T-helper 1 cell treated with Interleukin-12 subunit alpha and Interleukin-12 subunit beta and Interleukin-4 antibody, amounts not matched to agents 30 ng/mL and 1 ng/mL, for 36 hours (primary cell): ENCODE measurements around the gene BICD1. TPM values are rescaled to one million over a fixed set of nuclear protein-coding genes. Genes with fewer than 3 reads are reported as not detected.

Experiments
- intact Hi-C: fragments of 100-400 bp; cut with micrococcal nuclease; formaldehyde crosslinking; loops from one replicate; pipeline ENCODE4 v1.15.1; 2024
- total RNA-seq: library from RNA; stranded (reverse); gene quantifications from 2 replicates; pipeline ENCODE4 v1.2.3, GENCODE V29; 2022

Gene BICD1
- total RNA-seq, 1 donor from 2014 or later, result 20.8 TPM

DNA sequence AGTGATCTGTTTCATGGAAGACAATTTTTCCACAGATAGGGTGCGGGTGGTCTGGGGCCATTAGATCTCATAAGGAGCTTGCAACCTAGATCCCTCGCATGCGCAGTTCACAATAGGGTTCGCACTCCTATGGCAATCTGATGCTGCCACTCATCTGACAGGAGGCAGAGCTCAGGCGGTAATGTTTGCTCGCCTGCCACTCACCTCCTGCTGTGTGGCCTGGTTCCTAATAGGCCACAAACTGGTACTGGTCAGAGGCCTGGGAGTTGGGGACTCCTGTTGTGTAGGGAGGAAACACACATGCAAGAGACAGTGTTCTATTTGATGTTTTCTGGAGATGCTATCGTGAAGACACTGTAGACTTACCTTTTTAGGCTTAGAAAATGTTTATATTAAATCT, 215.7 kb downstream of the BICD1 start:
- intact Hi-C loops, result no loop called here

DNA sequence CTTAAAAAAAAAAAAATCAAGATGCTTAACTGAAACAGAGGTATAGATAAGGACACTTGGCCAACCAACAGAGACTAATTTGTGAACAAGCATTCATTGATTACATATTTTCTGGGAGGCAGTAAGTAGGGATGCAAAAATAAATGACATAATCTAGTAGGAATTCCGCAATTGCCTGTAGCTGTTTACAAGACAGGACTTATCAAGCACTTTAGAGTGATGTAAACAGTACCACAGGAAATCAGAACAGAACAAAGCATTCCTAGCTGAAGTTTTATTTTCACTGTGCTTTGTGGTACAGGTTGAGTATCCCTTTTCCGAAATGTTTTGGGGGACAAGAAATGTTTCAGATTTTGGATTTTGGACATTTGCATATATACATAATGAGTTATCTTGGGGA, 224.5 kb downstream of the BICD1 start:
- intact Hi-C loops, result no loop called here

DNA sequence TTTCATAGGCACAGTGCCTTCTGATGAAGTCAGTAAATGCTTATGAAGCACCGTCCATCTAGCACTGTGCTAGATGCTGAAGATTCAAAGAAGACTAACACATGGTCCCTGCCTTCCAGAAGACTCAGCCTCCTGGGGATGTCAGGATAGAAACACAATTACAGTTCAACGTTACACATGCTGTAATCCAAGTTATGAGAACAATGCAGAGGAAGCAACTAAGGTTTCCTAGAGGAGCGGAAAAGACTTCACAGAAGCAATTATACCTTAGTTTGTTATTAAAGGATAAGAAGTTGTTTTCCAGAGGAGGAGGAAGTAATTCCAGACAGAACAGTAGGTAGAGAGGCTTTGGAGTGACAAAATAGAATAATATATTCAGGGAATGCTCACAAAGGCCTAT, 225.8 kb downstream of the BICD1 start:
- intact Hi-C loops, result no loop called here

DNA sequence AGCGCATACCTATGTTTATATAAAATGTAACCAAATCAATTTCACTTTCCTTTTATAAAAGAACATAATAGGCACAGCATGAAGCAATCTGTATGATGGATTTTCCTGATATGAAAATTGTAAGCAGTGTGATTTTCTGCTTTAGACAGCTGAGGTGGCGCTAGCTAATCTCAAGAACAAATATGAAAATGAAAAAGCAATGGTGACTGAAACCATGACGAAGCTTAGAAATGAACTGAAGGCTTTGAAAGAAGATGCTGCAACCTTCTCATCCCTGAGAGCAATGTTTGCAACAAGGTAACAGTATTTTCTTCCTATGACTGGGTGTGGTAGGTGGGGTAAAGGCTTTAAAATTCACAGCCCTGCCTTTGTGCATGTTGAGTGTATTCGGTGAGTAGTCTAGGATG, 227.7 kb downstream of the BICD1 start:
- intact Hi-C loops, result no loop called here

DNA sequence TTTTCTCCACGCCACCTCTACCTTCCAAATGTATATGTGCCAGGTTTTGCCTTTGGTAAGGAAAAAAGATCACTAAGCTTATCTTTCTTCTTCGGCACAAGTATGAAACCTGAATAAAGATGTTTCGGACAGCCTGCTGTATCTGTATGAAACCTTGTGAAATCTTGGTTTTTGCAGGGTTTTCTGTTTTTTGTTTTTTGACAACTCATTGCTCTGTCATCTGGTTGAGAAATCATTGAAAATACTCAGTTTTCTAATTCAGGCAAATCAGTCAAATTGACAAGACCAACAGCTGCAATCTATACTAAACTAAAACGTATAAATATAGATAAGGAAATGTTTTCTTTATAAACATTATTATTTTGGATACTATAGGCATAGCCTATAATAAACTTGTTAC, 229.6 kb downstream of the BICD1 start:
- intact Hi-C loops, result no loop called here

DNA sequence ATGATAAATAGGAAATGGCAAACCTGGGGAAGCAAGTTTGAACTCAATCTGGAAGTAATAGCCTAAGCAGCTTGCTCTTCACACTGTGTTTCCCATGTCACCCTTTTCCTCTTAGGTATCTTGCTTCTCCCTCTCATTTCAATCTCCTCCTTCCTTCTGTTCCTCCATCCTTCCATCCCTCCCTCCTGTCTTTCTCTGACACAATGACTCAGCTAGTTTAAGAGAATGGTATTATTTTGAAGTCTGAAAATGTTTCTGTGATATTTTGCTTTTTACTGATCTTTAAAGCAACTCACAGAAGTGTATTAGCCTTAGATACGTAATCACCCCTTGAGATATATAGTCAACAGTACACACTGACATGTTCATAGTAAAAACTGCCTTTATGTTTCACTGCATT, 236.8 kb downstream of the BICD1 start:
- intact Hi-C loops, result no loop called here

DNA sequence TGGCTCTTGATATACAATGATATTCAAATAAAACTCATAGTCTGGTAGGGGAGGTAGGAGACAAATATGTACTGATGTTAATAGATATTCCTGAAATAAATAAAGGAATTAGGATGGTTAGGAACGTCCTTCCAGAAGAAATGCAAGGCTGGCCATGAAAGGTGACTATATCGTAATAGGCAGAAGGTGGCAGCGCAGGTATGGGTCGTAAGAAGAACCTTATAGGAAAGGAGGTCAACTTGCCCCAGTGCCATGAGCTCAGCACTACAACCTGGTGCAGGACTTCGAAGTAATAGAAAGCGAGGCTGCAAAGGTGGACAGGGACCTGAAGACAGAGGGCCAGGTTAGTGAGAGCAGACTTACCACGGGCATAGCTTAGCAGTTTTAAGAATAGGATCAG, 237.4 kb downstream of the BICD1 start:
- intact Hi-C loops, result no loop called here

DNA sequence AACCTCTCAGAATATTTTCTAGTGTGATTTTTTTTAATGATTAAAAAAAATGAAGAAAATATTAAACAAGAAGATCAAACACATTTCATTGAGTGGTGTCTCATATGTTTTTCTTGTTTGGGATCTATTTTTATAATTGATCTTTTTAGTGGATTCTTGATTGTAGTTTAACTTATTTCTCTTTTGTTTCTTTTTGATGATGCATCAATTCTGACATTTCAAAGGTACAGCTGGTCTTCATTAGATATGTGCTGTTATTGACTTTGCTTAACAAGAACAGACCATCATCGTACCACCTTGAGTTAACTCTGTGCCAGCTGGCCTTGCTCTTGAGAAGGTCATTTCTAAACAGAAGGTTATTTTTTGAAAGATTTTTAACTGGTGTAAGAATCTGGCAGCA, 246.9 kb downstream of the BICD1 start:
- intact Hi-C loops, result no loop called here

DNA sequence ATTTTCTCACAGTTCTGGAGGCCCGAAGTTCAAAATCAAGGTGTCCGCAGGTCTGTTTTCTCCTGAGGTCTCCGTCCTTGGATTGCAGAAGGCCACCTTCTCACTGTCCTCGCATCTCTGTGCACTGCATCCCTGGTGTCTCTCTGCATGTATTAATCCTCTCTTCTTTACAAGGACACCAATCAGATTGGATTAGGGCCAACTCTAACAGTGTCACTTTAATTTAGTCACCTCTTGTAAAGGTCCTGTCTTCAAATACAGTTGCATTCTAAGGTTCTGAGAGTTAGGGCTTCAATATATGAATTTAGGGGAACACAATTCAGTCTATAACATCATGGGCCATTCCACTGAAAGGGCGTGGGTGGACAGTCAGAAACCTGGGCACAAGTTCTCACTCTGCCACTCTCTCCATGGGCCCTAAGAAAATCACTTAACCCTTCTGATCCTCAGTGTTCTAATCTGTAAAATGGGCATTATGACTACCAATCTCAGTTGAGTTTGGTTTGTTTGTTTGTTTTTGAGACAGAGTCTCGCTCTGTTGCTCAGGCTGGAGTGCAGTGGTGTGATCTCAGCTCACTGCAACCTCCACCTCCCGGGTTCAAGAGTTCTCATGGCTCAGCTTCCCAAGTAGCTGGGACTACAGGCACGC, 251.1 kb downstream of the BICD1 start:
- intact Hi-C loops, result no loop called here

DNA sequence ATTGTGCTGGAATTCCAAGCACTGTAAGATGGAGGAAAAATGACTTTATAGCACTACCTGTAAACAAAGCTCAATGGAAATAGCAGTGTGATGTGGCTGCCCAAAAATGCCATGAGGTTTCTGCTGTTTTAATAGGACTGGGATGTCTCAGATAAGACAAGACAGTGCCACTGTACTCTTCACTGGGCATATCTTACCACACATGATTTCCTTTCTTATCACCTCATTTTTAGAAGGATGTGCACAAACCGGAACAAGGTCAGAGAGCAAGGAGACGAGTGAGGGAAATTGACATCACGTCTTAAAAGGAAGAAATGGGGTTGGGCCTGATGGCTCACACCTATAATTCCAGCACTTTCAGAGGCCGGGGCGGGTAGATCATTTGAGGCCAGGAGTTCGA, 254.3 kb downstream of the BICD1 start:
- intact Hi-C loops, result loop anchor here (10.0 kb wide), 1 partner anchor 956 kb away; no protein-coding TSS in a partner anchor

DNA sequence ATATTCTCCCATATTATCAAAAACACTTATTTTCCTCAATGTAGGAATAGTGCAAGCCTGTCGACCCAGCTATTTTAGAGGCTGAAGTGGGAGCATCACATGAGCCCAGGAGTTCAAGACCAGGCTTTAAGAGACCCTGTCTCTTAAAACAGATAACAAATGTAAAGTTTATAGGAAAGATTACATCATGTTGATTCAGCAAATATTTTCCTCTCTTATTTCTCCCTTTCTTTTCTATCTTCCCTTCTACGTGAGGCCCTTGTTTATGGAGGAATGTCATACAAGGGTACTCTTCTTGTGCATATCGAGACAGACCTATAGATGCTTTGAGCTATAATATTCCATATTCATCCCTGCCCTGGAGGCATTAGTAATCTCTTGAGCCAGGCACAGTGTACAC, 256.2 kb downstream of the BICD1 start:
- intact Hi-C loops, result loop anchor here (10.0 kb wide), 1 partner anchor 958 kb away; no protein-coding TSS in a partner anchor

DNA sequence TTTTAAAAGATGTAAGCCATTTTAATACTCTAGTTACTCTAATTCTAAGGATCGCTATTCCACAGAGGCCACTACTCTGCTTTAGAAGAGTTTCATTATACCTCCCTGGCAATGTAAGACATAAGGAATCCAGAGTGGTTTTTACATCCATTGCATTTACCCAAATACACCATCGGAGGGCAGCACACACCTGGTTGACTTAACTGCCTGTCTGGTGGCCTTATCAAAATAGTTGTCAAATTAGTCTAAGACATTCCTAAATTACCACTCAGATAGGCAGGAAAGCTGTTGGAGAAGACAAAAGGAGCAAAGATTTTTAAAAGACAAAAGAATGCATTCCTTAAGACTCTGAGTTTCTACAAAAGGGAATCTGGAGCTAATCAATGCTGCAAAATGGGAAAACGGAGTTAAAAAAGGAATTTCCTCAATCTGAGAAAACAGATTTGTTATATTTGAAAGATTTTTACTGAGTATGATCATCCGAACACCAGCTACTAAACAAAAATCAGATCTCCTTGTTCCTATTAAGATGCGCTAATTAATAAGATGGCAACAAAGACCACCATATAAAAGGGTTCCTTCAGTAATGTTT, 258.9 kb downstream of the BICD1 start:
- intact Hi-C loops, result loop anchor here (1.0 to 10.0 kb wide), 7 partner anchors 90 to 961 kb away; partner anchors contain the start of gene YARS2

DNA sequence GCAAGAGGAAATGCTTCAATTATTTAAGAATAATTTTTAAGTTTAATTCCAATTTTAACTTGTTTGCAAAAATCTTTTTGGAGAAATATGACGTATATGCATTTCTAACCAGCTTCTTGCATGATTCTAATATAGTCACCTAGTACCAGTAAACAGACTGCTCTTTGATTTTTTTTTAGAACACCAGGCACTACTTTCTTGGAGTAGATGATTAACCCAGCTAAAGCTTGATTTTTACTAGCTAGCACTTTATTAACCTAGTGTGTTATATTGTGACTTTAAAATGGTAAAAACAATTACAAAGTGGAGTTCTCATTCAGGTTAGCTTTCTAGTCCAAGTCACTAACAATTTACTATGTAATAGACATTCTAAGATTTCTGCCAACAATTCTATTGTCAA, 260.1 kb downstream of the BICD1 start:
- intact Hi-C loops, result loop anchor here (10.0 kb wide), 1 partner anchor 962 kb away; no protein-coding TSS in a partner anchor

DNA sequence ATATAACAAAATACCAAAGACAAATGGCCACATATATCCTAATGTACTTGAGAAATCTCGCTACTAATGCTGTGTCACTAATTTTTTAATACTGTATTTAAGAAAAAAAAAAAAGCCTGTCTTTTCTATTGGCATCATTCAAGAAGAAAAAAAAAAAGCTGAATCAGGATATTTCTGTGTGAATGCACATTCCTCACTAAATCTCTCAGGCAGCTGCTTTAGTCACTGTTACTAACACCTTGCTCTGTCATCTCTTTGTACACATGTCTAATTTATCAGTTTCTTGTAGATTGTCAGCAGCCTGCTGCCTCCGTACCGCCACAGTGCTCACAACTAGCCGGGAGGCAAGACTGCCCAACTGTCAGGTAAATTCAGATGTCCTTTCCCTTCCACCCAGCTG, 260.7 kb downstream of the BICD1 start:
- intact Hi-C loops, result loop anchor here (10.0 kb wide), 1 partner anchor 963 kb away; no protein-coding TSS in a partner anchor

DNA sequence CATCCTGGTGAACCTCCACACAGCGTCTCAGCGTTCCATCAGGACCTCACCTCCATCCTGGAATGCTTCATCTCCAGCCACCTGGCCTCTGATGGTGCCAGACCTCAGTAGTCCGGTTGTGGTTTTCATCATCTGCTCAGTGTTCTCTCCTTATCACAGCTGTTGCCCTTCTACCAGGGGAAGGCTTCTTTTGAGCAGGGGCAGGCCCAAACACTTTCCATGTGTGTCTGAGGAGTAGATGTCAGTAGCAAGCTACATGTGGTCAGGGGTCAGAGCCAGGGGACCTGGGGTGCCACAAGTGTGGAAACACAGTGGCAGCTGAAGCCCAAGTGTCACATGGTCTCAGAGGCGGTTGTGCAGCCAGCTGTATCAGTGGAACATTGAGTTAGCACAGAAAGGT, 262.6 kb downstream of the BICD1 start:
- intact Hi-C loops, result loop anchor here (10.0 kb wide), 1 partner anchor 964 kb away; no protein-coding TSS in a partner anchor

DNA sequence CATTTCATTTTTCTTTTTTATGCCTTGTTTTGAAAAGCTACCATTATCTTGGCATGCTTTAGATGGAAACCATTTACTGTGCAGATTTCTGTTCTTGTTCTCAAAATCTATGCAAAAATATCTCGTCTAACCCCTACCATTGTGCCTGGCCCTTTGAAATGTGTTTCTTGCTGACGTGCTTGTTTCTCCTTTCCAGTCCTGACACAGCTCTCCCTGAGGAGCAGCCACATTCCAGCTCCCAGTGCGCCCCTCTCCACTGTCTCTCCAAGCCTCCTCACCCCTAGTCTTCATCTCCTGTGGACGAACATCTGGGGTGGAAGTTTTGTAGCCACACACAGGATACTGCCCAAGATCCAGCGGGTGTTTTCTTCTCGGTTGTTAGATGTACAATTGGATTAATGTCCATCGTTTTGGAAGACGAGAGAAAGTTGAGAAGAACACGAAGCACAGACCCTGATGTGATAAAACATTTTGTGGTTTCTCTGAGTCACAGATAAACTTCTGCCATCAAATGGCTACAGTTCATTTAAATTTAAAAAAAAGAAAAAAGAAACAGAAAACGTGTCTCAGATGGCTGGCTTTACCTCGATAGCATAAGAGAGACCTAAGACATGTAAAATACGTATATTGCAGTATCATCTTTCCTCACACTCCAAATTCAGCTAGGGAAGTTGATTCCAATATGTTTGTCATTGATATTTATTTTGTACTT, 270.9 kb downstream of the BICD1 start:
- intact Hi-C loops, result no loop called here

DNA sequence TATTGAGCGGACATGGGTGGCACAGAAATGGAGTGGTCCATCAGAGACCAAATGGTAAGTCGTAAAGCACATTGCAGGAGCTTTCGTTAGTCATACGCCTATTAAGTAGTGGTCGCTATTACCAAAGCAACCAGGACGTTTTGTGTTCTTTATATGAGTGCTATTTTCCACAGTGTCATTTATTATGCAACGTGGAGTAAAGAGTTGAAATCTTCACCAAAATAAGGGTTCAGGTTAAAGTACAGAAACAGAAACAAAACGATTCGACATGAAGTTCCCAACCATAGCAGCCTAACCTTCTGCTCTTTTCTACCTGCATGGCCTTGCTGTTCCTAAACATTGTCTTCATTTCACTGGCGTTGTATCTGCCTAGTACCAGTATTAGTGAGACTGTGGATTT, 272.6 kb downstream of the BICD1 start:
- intact Hi-C loops, result no loop called here

DNA sequence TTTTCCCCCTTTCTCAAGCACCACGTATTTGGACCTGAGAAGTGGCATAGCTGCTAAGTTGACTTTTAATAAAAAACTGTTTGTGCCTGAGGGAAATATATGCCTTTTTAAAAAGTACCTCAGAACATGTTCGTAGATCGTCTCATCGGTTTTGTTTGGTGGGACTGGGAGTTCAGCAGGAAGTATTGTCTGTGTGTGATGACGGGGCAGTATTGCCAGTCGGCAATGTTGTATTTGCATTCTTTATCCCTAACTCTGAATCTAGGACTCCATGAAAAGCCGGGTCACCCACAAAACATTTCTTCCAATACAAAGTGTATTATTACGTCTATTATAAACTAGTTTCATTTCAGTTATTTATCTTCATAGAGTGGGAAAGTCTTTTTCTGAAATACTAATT, 273.0 kb downstream of the BICD1 start:
- intact Hi-C loops, result no loop called here

DNA sequence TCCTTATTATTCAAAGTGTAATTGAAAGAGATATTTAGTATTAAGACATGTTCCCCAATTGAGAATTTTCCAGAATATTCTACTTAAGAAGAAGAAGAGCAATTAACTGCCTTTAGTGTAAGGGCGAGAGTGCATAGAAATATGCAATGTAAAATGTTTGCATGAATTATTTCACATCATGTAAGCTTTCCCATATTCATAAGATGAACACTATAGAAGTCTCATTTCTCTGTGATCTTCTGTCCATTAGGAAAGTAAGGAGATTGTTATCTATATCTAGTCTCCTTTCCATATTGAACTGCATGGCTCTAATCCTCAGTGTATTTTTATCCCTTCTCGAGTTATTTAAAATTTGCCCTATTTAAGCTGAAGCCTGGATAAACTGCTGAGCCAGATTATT, 275.6 kb downstream of the BICD1 start:
- intact Hi-C loops, result no loop called here

DNA sequence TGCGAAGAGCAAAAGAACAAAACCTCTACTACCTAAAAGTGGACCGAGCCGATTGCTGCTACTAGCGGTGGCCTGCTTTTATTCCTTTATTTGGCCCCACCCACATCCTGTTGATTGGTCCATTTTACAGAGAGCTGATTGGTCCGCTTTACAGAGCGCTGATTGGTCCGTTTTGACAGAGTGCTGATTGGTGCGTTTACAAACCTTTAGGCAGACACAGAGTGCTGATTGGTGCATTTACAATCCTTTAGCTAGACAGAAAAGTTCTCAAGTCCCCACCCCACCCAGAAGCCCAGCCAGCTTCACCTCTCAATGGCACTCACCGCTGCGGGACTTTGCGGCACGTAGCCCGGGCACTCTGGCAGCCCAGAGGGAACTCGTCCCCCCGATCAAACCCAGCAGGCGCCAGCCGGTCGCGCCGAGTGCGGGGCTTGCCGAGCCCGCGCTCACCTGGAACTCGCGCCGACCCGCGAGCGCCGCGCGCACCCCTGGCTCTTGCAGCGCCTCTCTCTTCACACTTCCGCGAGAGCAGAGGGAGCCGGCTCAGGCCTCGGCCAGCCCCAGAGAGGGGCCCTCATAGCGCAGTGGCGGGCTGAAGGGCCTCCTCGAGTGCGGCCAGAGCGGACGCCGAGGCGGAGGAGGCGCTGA, 284.0 kb downstream of the BICD1 start:
- intact Hi-C loops, result loop anchor here (10.0 kb wide), 1 partner anchor 284 kb away; the partner anchor contains the start of gene DNM1L

DNA sequence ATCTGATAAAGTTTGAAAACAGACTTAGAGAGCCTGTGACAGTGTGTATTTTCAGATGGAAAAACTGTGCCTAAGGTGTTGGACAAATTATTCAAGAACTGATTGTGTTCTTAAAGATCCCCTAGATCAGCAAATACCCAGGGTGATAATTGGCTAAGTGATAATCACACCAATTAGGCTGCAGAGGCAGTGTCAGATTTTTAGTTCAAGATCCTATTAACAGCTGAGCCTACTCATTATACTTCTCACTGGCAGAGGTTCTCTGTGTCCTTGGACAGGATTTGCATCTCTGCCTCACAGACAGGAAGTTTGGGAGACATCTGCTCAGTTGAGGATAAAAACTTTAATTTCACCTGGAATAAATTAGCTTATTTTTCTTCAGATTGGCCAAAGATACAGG, 288.4 kb downstream of the BICD1 start:
- intact Hi-C loops, result loop anchor here (10.0 kb wide), 1 partner anchor 280 kb away; the partner anchor contains the start of gene DNM1L

DNA sequence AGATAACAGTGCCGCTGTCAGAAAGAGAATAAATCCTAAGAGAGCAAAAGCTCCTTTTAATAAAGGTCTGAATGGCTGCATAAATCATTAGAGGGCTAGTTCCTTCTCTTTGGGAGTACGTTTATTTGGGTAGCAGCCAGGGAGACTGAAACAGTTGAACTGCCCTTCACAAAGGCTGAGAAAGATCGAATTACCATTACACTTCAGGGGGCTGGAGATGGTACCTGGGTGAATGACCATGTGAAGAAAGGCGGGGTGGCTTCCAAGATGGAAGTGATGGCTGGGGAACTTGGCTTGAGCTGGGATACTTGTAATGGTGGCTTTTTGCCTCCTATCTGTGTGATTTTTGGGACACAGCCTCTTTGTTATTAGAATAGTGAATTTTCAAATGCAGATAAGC, 291.0 kb downstream of the BICD1 start:
- intact Hi-C loops, result loop anchor here (2.0 to 10.0 kb wide), 2 partner anchors 277 to 1625 kb away; partner anchors contain the start of genes ALG10 and DNM1L
